ENCODE measurements around the gene OR1C1.

DNA sequence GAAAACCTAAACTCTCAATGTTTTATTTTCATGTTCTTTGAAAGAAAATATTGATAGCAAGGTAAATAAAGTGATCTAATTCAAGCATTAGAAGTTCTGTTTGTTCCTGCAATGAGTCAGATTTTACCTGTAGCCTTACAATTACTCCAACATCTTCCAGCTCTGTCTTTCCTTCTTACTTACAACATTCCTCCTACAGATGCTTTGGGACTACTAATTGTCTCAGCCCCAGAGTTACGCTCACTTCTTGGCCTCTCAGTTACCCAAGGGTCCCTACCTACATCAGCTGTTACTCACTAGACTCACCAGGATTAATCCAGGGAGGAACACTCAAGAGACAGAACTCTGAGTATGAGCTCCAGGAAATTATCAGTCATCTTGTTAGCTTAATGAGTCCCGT, 37.2 kb upstream of the OR1C1 start:
- TF ChIP-seq, protein P1, sequence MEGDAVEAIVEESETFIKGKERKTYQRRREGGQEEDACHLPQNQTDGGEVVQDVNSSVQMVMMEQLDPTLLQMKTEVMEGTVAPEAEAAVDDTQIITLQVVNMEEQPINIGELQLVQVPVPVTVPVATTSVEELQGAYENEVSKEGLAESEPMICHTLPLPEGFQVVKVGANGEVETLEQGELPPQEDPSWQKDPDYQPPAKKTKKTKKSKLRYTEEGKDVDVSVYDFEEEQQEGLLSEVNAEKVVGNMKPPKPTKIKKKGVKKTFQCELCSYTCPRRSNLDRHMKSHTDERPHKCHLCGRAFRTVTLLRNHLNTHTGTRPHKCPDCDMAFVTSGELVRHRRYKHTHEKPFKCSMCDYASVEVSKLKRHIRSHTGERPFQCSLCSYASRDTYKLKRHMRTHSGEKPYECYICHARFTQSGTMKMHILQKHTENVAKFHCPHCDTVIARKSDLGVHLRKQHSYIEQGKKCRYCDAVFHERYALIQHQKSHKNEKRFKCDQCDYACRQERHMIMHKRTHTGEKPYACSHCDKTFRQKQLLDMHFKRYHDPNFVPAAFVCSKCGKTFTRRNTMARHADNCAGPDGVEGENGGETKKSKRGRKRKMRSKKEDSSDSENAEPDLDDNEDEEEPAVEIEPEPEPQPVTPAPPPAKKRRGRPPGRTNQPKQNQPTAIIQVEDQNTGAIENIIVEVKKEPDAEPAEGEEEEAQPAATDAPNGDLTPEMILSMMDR (optimal IDR thresholded peaks at IDR 0.05 in 1 of 3, IDR thresholded peaks at IDR 0.05 in 1 of 3, conservative IDR thresholded peaks at IDR 0.05 in 1 of 3; ENCODE audit: extremely low read depth in 1 of 3, insufficient read depth in 2 of 3, low read length in 3 of 3): no peak
- TF ChIP-seq EZH2 (IDR thresholded peaks at IDR 0.05; ENCODE audit: low read length): no peak

All from keratinocyte (primary cell).